Endodermal cell (in vitro differentiated cells): ENCODE measurements around the gene SLC2A6. TPM values are rescaled to one million over a fixed set of nuclear protein-coding genes. Genes with fewer than 3 reads are reported as not detected.

Source experiments
- DNase-seq: peaks from one replicate; pipeline ENCODE4 v3.0.0-alpha.2; 2017
- H3K27ac ChIP-seq: 2 replicates; pipeline ENCODE4 v1.5.1; 2013; ENCODE audit warnings: mild to moderate bottlenecking, low read depth, low read length, moderate library complexity
- H3K27me3 ChIP-seq: 2 replicates; pipeline ENCODE4 v1.6.1; 2013; ENCODE audit warnings: mild to moderate bottlenecking, low read length, moderate library complexity; ENCODE audit not compliant: insufficient read depth, control insufficient read depth, poor library complexity, severe bottlenecking
- H3K36me3 ChIP-seq: 2 replicates; pipeline ENCODE4 v1.7.0; 2013; ENCODE audit warnings: mild to moderate bottlenecking, low read length, moderate library complexity; ENCODE audit not compliant: control insufficient read depth, insufficient read depth
- H3K4me1 ChIP-seq: one replicate; pipeline ENCODE4 v1.7.0; 2013; ENCODE audit warnings: low read length; ENCODE audit not compliant: control insufficient read depth, insufficient read depth
- H3K4me3 ChIP-seq: 2 replicates; pipeline ENCODE4 v1.5.1; 2013; ENCODE audit warnings: mild to moderate bottlenecking, low read length, moderate library complexity
- H3K9ac ChIP-seq: 2 replicates; pipeline ENCODE4 v1.6.1; 2013; ENCODE audit warnings: mild to moderate bottlenecking, low read length, moderate library complexity; ENCODE audit not compliant: poor library complexity, severe bottlenecking; ENCODE audit errors: extremely low read depth
- H3K9me3 ChIP-seq: 2 replicates; pipeline ENCODE4 v1.6.1; 2013; ENCODE audit warnings: mild to moderate bottlenecking, low read length, moderate library complexity; ENCODE audit not compliant: control insufficient read depth
- H3K27ac Mint-ChIP-seq: 2 replicates; pipeline ENCODE4 v1.8.0; 2020; ENCODE audit warnings: mixed read lengths
- H3K27me3 Mint-ChIP-seq: 2 replicates; pipeline ENCODE4 v1.8.0; 2021; ENCODE audit warnings: mild to moderate bottlenecking, mixed read lengths; ENCODE audit not compliant: insufficient read depth
- H3K36me3 Mint-ChIP-seq: 2 replicates; pipeline ENCODE4 v1.8.0; 2020; ENCODE audit warnings: low read depth, mixed read lengths
- H3K4me1 Mint-ChIP-seq: 2 replicates; pipeline ENCODE4 v1.8.0; 2020; ENCODE audit warnings: mixed read lengths
- H3K4me3 Mint-ChIP-seq: 2 replicates; pipeline ENCODE4 v1.8.0; 2020; ENCODE audit warnings: mild to moderate bottlenecking, moderate library complexity, mixed read lengths
- H3K9me3 Mint-ChIP-seq: 2 replicates; pipeline ENCODE4 v1.8.0; 2020; ENCODE audit warnings: mild to moderate bottlenecking, mixed read lengths
- WGBS, 2 experiments: methylation state at CpG; one replicate each; pipeline versions ENCODE4 v1.1.5 to v1.1.7; 2013; ENCODE audit warnings: missing lambda C conversion rate in 2 of 2, mixed read lengths in 1 of 2; ENCODE audit not compliant: insufficient coverage in 1 of 2, insufficient read length in 1 of 2; 5-methylcytosine and 5-hydroxymethylcytosine counted together
- total RNA-seq, 2 donors: library from RNA; stranded (reverse); fragmentation: NEBNext Ultra II Directional in 1 of 2; extraction: Animal tissue kit (Norgen Biotek cat#: 25700) in 1 of 2; gene quantifications; 2 replicates in 1 of 2; 3 replicates in 1 of 2; pipeline ENCODE4 v1.2.1, GENCODE V29; 2021
- TF ChIP-seq, protein P1 (sequence below): fragments of 200-600 bp; sonication (generic); conservative IDR thresholded peaks from 2 replicates; pipeline ENCODE4 v1.5.0; 2021; ENCODE audit warnings: antibody characterized with exemption, mild to moderate bottlenecking

SLC2A6 gene
- total RNA-seq, 2 donors from 2014 or later = 11.6 to 17.7 TPM

DNA sequence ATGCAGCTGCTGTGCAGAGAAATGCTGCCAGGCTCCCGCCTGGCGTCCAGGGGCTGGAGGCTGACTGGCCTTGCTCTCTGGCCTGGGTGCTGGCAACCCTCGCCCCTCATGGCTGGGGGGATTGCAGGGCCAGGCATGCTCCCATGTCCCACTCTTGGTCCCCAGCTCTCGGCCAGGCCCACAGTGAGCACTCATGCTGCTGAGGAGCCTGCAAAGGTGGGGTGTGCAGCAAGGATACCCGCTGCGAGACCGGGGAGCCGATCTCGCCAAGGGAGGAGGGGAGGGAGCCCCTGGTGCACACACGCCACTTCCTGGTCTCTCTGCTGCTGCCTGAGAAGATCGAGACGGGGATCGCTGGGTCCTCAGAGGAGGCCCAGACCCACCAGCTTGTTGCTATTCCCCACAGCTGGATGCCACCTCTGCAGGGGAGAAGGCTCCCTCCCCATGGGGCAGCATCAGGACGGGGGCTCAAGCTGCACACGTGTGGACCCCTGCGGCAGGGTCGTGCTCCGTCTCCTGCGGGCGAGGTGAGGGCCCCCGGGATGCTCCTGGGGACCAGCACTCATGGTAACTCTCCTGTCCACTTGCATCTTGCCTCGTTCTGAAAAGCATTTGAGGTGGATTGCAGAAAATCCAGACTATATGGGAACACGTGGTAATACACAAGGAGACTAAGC is 33.5 kb downstream of the SLC2A6 start:
- Mint-ChIP-seq H3K4me1 (no peaks in the 10 kb centered on the region), H3K36me3 (no peaks in the 10 kb centered on the region), H3K9me3 (no peaks in the 10 kb centered on the region), H3K27ac (no peak overlapping the region), H3K27me3 (no peaks in the 10 kb centered on the region), H3K4me3 (no peak overlapping the region)
- no peak overlapping the region for H3K4me3 ChIP-seq
- no peak for DNase-seq
- no peaks in the 10 kb centered on the region for H3K4me1 ChIP-seq
- no peaks in the 10 kb centered on the region for H3K36me3 ChIP-seq
- TF ChIP-seq, protein P1, sequence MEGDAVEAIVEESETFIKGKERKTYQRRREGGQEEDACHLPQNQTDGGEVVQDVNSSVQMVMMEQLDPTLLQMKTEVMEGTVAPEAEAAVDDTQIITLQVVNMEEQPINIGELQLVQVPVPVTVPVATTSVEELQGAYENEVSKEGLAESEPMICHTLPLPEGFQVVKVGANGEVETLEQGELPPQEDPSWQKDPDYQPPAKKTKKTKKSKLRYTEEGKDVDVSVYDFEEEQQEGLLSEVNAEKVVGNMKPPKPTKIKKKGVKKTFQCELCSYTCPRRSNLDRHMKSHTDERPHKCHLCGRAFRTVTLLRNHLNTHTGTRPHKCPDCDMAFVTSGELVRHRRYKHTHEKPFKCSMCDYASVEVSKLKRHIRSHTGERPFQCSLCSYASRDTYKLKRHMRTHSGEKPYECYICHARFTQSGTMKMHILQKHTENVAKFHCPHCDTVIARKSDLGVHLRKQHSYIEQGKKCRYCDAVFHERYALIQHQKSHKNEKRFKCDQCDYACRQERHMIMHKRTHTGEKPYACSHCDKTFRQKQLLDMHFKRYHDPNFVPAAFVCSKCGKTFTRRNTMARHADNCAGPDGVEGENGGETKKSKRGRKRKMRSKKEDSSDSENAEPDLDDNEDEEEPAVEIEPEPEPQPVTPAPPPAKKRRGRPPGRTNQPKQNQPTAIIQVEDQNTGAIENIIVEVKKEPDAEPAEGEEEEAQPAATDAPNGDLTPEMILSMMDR = no peak
- H3K9ac ChIP-seq = no peak overlapping the region
- no peak overlapping the region for H3K27ac ChIP-seq
- H3K27me3 ChIP-seq = no peaks in the 10 kb centered on the region
- WGBS, 2 experiments = 87 to 89% methylated on average over 21 to 23 of the region's 23 CpGs
- H3K9me3 ChIP-seq = no peaks in the 10 kb centered on the region

DNA sequence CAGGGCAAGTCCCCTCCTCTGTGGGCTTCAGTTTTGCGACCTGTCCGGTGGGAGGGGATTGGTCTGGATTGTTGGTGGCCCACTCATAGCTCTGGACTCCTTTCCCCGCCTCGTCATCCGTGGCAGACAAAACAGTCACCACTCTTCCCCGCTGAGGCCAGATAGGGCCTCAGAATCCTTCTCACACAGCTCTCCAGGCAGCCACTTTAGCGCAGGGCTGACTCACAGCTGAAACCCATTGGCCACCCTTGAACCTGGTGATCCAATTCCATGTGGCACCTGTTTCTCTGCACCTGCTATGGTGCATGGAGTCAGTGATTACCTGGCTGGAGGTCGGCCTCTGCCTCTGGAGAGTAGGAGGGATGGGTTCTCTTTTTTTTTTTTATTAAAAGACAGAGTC is 34.9 kb downstream of the SLC2A6 start:
- no peaks in the 10 kb centered on the region for H3K9me3 Mint-ChIP-seq
- WGBS, 2 experiments = 83 to 89% methylated on average over 6 to 8 of the region's 8 CpGs
- no peak overlapping the region for H3K27ac Mint-ChIP-seq
- no peak overlapping the region for H3K4me3 Mint-ChIP-seq
- Histone ChIP-seq H3K27me3 (no peaks in the 10 kb centered on the region), H3K4me1 (no peaks in the 10 kb centered on the region), H3K9me3 (no peaks in the 10 kb centered on the region), H3K9ac (no peak overlapping the region), H3K4me3 (no peak overlapping the region), H3K36me3 (no peaks in the 10 kb centered on the region), H3K27ac (no peak overlapping the region)
- DNase-seq = no peak
- no peaks in the 10 kb centered on the region for H3K36me3 Mint-ChIP-seq
- H3K27me3 Mint-ChIP-seq = no peaks in the 10 kb centered on the region
- TF ChIP-seq, protein P1 = no peak
- H3K4me1 Mint-ChIP-seq = no peaks in the 10 kb centered on the region

DNA sequence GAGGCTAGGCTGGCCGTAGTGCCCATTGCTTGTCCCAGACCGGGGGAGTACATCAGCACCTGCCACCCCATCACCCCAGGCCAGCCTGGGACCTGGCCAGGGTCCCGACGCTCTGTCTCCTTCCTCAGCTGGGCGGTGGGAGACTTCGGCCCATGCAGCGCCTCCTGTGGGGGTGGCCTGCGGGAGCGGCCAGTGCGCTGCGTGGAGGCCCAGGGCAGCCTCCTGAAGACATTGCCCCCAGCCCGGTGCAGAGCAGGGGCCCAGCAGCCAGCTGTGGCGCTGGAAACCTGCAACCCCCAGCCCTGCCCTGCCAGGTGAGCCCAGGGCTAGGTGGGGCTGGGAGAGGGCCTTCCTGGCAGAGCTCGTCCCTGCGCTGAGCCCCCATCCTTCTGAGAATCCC is 35.7 kb downstream of the SLC2A6 start:
- no peak for DNase-seq
- TF ChIP-seq, protein P1 = no peak

More for the DNA sequence above, 35.7 kb downstream of the SLC2A6 start:
- Histone ChIP-seq H3K36me3 (no peaks in the 10 kb centered on the region), H3K9ac (no peak overlapping the region), H3K9me3 (no peaks in the 10 kb centered on the region), H3K4me1 (no peaks in the 10 kb centered on the region), H3K27ac (no peak overlapping the region), H3K4me3 (no peak overlapping the region), H3K27me3 (no peaks in the 10 kb centered on the region)
- Mint-ChIP-seq H3K4me1 (no peaks in the 10 kb centered on the region), H3K4me3 (no peak overlapping the region), H3K9me3 (no peaks in the 10 kb centered on the region), H3K36me3 (no peaks in the 10 kb centered on the region), H3K27ac (no peak overlapping the region), H3K27me3 (no peaks in the 10 kb centered on the region)
- 91 to 93% methylated on average over 7 to 15 of the region's 15 CpGs for WGBS, 2 experiments
